H1 (cell line): ENCODE measurements around the gene TNS3. TPM values are rescaled to one million over a fixed set of nuclear protein-coding genes. Genes with fewer than 3 reads are reported as not detected.

ENCODE experiments used
- CTCF ChIA-PET: fragments of 300-600 bp; sonication (Branson Sonifier 250); formaldehyde crosslinking; loops from one replicate; lab custom pipeline; 2021; ENCODE audit not compliant: partially characterized antibody; lab: Charles Lee
- POLR2A ChIA-PET: fragments of 300-600 bp; sonication (Branson Sonifier 250); formaldehyde crosslinking; loops from one replicate; lab custom pipeline; 2021; ENCODE audit warnings: inconsistent platforms; ENCODE audit not compliant: partially characterized antibody; lab: Charles Lee
- DNase-seq, 2 experiments: peaks; one replicate each; pipeline versions ENCODE4 v3.0.0 to v3.0.0-alpha.2; 2010 to 2022; ENCODE audit warnings: low spot score in 2 of 2, low read depth in 1 of 2, mixed read lengths in 1 of 2
- FAIRE-seq: peaks from 2 replicates; lab custom pipeline; 2011; peaks lifted over from hg19 to GRCh38; lab: Jason Lieb, UNC
- H2AFZ ChIP-seq: 2 replicates; pipeline ENCODE4 v1.8.1; 2012; ENCODE audit warnings: low read length, inconsistent platforms
- H2AK5ac ChIP-seq: 2 replicates; pipeline ENCODE4 v1.6.1; 2013; ENCODE audit warnings: low read depth, low read length
- H2BK120ac ChIP-seq: replicated peaks from 2 replicates; pipeline ENCODE3; 2013; ENCODE audit warnings: low read depth, low read length, inconsistent platforms
- H2BK12ac ChIP-seq: 2 replicates; pipeline ENCODE4 v1.6.1; 2013; ENCODE audit warnings: low read depth, low read length
- H2BK15ac ChIP-seq: 2 replicates; pipeline ENCODE4 v1.6.1; 2013; ENCODE audit warnings: low read length
- H2BK20ac ChIP-seq: 2 replicates; pipeline ENCODE4 v1.6.1; 2013; ENCODE audit warnings: low read length
- H2BK5ac ChIP-seq: 2 replicates; pipeline ENCODE4 v1.6.1; 2013; ENCODE audit warnings: low read depth, low read length
- H3K14ac ChIP-seq: 2 replicates; pipeline ENCODE4 v1.6.1; 2013; ENCODE audit warnings: inconsistent platforms; ENCODE audit not compliant: insufficient read length
- H3K18ac ChIP-seq: 2 replicates; pipeline ENCODE4 v1.6.1; 2013; ENCODE audit warnings: low read length; ENCODE audit errors: extremely low read depth
- H3K23ac ChIP-seq: 2 replicates; pipeline ENCODE4 v1.6.1; 2013; ENCODE audit warnings: inconsistent platforms; ENCODE audit not compliant: insufficient read length
- H3K23me2 ChIP-seq: 2 replicates; pipeline ENCODE4 v1.6.1; 2013; ENCODE audit warnings: low read depth, low read length
- H3K27ac ChIP-seq: 2 replicates; pipeline ENCODE4 v1.6.1; 2011; ENCODE audit warnings: low read depth, low read length, inconsistent platforms
- H3K27me3 ChIP-seq, 4 experiments: replicated peaks in 1 of 4; 1 replicate in 1 of 4; 2 replicates in 3 of 4; pipeline versions ENCODE4 v1.6.1 to v1.8.1; 2011 to 2013; ENCODE audit warnings: low read length in 3 of 4, mild to moderate bottlenecking in 3 of 4, inconsistent platforms in 2 of 4, mixed read lengths in 2 of 4, moderate library complexity in 1 of 4; ENCODE audit not compliant: control insufficient read depth in 3 of 4, insufficient read depth in 3 of 4; ENCODE audit errors: extremely low read depth in 1 of 4
- H3K36me3 ChIP-seq, 4 experiments: 2 replicates each; pipeline versions ENCODE4 v1.6.1 to v1.8.1; 2011 to 2013; ENCODE audit warnings: mild to moderate bottlenecking in 4 of 4, low read length in 3 of 4, moderate library complexity in 2 of 4, control low read depth in 1 of 4, inconsistent platforms in 1 of 4; ENCODE audit not compliant: insufficient read depth in 4 of 4, control insufficient read depth in 2 of 4
- H3K4ac ChIP-seq: replicated peaks from 2 replicates; pipeline ENCODE3; 2013; ENCODE audit warnings: low read length, low read depth, mixed read lengths, inconsistent platforms; ENCODE audit not compliant: insufficient read length
- H3K4me1 ChIP-seq, 4 experiments: replicated peaks in 1 of 4; 1 replicate in 1 of 4; 2 replicates in 3 of 4; pipeline versions ENCODE4 v1.6.1 to v1.8.1; 2011 to 2013; ENCODE audit warnings: low read length in 3 of 4, inconsistent platforms in 2 of 4, mixed read lengths in 1 of 4; ENCODE audit not compliant: insufficient read depth in 4 of 4, control insufficient read depth in 3 of 4
- H3K4me2 ChIP-seq, 2 experiments: 2 replicates each; pipeline versions ENCODE4 v1.6.1 to v1.8.1; 2011 to 2013; ENCODE audit warnings: low read depth in 2 of 2, low read length in 2 of 2, control low read depth in 1 of 2, inconsistent platforms in 1 of 2, mild to moderate bottlenecking in 1 of 2; ENCODE audit not compliant: insufficient read depth in 1 of 2
- H3K4me3 ChIP-seq, 4 experiments: fragments of 200-600, 300-600 bp in 1 of 4; sonication (generic), shearing (Covaris generic), sonication (Bioruptor Twin) in 1 of 4; 2 replicates each; pipeline versions ENCODE4 v1.5.1 to v1.8.1; 2011 to 2016; ENCODE audit warnings: low read length in 4 of 4, low read depth in 3 of 4, control low read depth in 2 of 4, inconsistent platforms in 2 of 4, mild to moderate bottlenecking in 2 of 4, mixed read lengths in 1 of 4, moderate library complexity in 1 of 4; ENCODE audit not compliant: insufficient read depth in 2 of 4; ENCODE audit errors: extremely low read depth in 1 of 4
- H3K56ac ChIP-seq: replicated peaks from 2 replicates; pipeline ENCODE3; 2013; ENCODE audit warnings: low read depth, mild to moderate bottlenecking, mixed read lengths, low read length, inconsistent platforms; ENCODE audit not compliant: insufficient read length
- H3K79me1 ChIP-seq: 2 replicates; pipeline ENCODE4 v1.6.1; 2013; ENCODE audit warnings: low read depth, low read length, control low read depth
- H3K79me2 ChIP-seq, 2 experiments: 2 replicates each; pipeline versions ENCODE4 v1.6.1 to v1.8.1; 2012 to 2013; ENCODE audit warnings: low read length in 2 of 2, mild to moderate bottlenecking in 2 of 2, inconsistent platforms in 1 of 2; ENCODE audit not compliant: insufficient read depth in 2 of 2, control insufficient read depth in 1 of 2
- H3K9ac ChIP-seq, 4 experiments: replicated peaks in 1 of 4; 1 replicate in 1 of 4; 2 replicates in 3 of 4; pipeline versions ENCODE4 v1.6.1 to v1.8.1; 2011 to 2013; ENCODE audit warnings: low read depth in 3 of 4, low read length in 3 of 4, control low read depth in 2 of 4, mild to moderate bottlenecking in 2 of 4, moderate library complexity in 2 of 4, inconsistent platforms in 1 of 4; ENCODE audit errors: extremely low read depth in 1 of 4
- H3K9me3 ChIP-seq, 2 experiments: 2 replicates each; pipeline versions ENCODE4 v1.6.1 to v1.8.1; 2012 to 2013; ENCODE audit warnings: mild to moderate bottlenecking in 2 of 2, moderate library complexity in 2 of 2, control low read depth in 1 of 2, inconsistent platforms in 1 of 2, low read depth in 1 of 2, low read length in 1 of 2, mixed read lengths in 1 of 2; ENCODE audit not compliant: insufficient read depth in 2 of 2
- H4K20me1 ChIP-seq, 2 experiments: replicated peaks in 1 of 2; 2 replicates each; pipeline versions ENCODE3 to v1.8.1; 2011 to 2013; ENCODE audit warnings: inconsistent platforms in 2 of 2, low read length in 2 of 2, mild to moderate bottlenecking in 1 of 2; ENCODE audit not compliant: insufficient read depth in 2 of 2, control insufficient read depth in 1 of 2
- H4K5ac ChIP-seq: 2 replicates; pipeline ENCODE4 v1.6.1; 2013; ENCODE audit warnings: low read length, low read depth, mixed read lengths, inconsistent platforms; ENCODE audit not compliant: insufficient read length
- H4K8ac ChIP-seq: 2 replicates; pipeline ENCODE4 v1.8.0; 2013; ENCODE audit warnings: mild to moderate bottlenecking, moderate library complexity, low read length, inconsistent platforms; ENCODE audit not compliant: insufficient read depth; ENCODE audit errors: extremely low read depth
- H4K91ac ChIP-seq: replicated peaks from 2 replicates; pipeline ENCODE3; 2013; ENCODE audit warnings: low read length, mixed read lengths, inconsistent platforms; ENCODE audit not compliant: insufficient read length
- CBX5 ChIP-seq: fragments of 300-800, 300-1000 bp; sonication (generic); IDR thresholded peaks from 2 replicates; pipeline ENCODE4 v1.7.1; 2016; ENCODE audit warnings: antibody characterized with exemption, low read length, low read depth
- CEBPB ChIP-seq: IDR thresholded peaks from 2 replicates; pipeline ENCODE4 v1.6.1; 2012; ENCODE audit warnings: low read depth, low read length
- GABPA ChIP-seq: IDR thresholded peaks from 2 replicates; pipeline ENCODE4 v1.6.1; 2011; ENCODE audit warnings: mild to moderate bottlenecking, low read length, moderate library complexity, borderline replicate concordance; ENCODE audit not compliant: insufficient read depth
- GTF2F1 ChIP-seq: IDR thresholded peaks from 2 replicates; pipeline ENCODE4 v1.6.1; 2012; ENCODE audit warnings: low read depth, low read length, improper control_type of control experiment, borderline replicate concordance
- POLR2A ChIP-seq, 2 experiments: IDR thresholded peaks; 1 replicate in 1 of 2; 2 replicates in 1 of 2; pipeline ENCODE4 v1.6.1; 2011; ENCODE audit warnings: low read depth in 2 of 2, low read length in 2 of 2, mild to moderate bottlenecking in 2 of 2; ENCODE audit errors: control extremely low read depth in 1 of 2
- SP4 ChIP-seq: IDR thresholded peaks from 2 replicates; pipeline ENCODE4 v1.6.1; 2012; ENCODE audit warnings: low read length, inconsistent platforms
- TBP ChIP-seq: IDR thresholded peaks from 2 replicates; pipeline ENCODE4 v1.6.1; 2011; ENCODE audit warnings: low read depth, low read length, improper control_type of control experiment
- YY1 ChIP-seq: IDR thresholded peaks from 2 replicates; pipeline ENCODE4 v1.6.1; 2011; ENCODE audit warnings: low read depth, mild to moderate bottlenecking, low read length
- WGBS, 2 experiments: shearing (Covaris generic) in 1 of 2; methylation state at CpG; one replicate each; pipeline versions ENCODE4 v1.1.6 to v1.1.7; 2013 to 2015; ENCODE audit warnings: low lambda C conversion rate in 2 of 2, mixed read lengths in 2 of 2, inconsistent platforms in 1 of 2, low coverage in 1 of 2, missing lambda C conversion rate in 1 of 2; ENCODE audit not compliant: insufficient replicate concordance in 2 of 2, insufficient coverage in 1 of 2, insufficient read length in 1 of 2; ENCODE audit errors: extremely low coverage in 1 of 2, missing lambda C conversion rate in 1 of 2; 5-methylcytosine and 5-hydroxymethylcytosine counted together
- polyA plus RNA-seq, 7 experiments: library from polyadenylated mRNA; depleted of rRNA in 3 of 7; stranded (reverse) in 5 of 7; unstranded in 2 of 7; fragments of >200 nt in 5 of 7; fragments of 200-250 nt in 2 of 7; gene quantifications; 1 replicate in 5 of 7; 2 replicates in 1 of 7; 4 replicates in 1 of 7; pipeline versions ENCODE4 v1.2.1 to v1.2.3, GENCODE V29; 2011 to 2013; ENCODE audit warnings: missing spikeins in 2 of 7, mixed read lengths in 2 of 7
- total RNA-seq: library from RNA; stranded (reverse); fragmentation: NEBNext Ultra II Directional; extraction: Animal tissue kit (Norgen Biotek cat#: 25700); gene quantifications from 2 replicates; pipeline ENCODE4 v1.2.1, GENCODE V29; 2021
- TF ChIP-seq, protein P1 (sequence below), 3 experiments: IDR thresholded peaks; 1 replicate in 2 of 3; 2 replicates in 1 of 3; pipeline versions ENCODE4 v1.5.1 to v1.6.1; 2011; ENCODE audit warnings: low read length in 3 of 3, mild to moderate bottlenecking in 3 of 3, inconsistent platforms in 2 of 3, low read depth in 1 of 3, moderate library complexity in 1 of 3; ENCODE audit not compliant: insufficient read depth in 1 of 3; ENCODE audit errors: control extremely low read depth in 1 of 3

Gene TNS3
- total and polyA plus RNA-seq, 2 of the 8 experiments (the other 6 are each of a cell fraction or from before 2014, with no cell fraction given) = 11.9 to 24.2 TPM

DNA sequence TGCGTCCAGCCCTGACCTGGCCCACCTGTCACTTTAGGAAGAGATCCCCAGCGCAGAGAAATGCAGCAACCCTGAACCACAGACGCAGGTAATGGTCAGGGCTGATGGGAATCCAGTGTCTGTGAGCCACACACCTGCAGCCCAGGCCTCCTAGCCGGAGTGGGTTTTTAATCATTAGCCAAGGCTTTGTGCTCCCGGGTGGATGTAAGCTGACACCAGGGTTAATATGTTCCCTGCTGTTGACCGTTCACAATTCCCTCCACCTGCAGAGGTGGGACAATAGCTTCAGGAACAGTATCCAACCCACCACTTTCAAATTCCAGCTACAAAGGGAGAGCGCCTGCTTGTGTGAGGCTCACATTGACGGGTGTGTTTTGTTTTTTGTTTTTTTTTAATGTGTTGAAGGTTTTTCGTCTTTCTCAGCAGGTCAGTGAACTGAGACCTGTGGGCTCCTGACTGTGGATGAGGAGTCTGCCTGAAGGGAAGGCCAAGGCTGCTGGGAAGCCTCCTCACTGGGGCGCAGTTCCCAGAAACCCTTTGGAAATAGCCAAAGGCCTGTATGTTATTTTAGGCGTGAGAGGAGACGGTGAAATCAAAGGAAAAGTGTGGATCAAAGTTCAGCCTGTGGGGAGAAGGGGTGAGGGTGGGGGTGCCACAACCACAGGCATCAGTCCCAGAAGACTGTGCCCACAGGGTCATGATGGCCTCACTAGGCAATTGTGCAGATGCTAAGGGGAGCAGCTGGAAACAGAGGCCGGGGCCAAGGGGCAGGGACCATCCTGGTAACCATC lies 111.1 kb downstream of the TNS3 start:
- H2BK20ac ChIP-seq = peak overlapping the region; percentile 73; the same call in 1 of the 2 replicates
- H3K27me3 ChIP-seq = peaks cover 0 to 12% (median under 1%) of the 10 kb centered on the region in 4 experiments; a peak in 2 of 7 replicates
- H2BK5ac ChIP-seq = peak overlapping the region; percentile 38; the same call in 1 of the 2 replicates
- ChIA-PET POLR2A (interaction anchor here (0.6 to 1.2 kb wide), 7 partner anchors 9 to 576 kb away, joined by 3 read pairs; partner anchors contain the start of gene TNS3), CTCF (interaction anchor here (1.0 to 2.0 kb wide), 2 partner anchors 64 to 205 kb away, joined by 3 to 4 read pairs; no protein-coding TSS in a partner anchor)
- peaks cover 7 to 12% of the 10 kb centered on the region in 2 experiments; a peak in 3 of 4 replicates for H3K79me2 ChIP-seq
- 44% methylated on average over 10 of the region's 13 CpGs; no CpG with 5 or more reads in 1 of the 2 experiments for WGBS, 2 experiments
- no peak overlapping the region for H2BK120ac ChIP-seq
- H3K4me1 ChIP-seq = peaks cover 12 to 27% (median 22%) of the 10 kb centered on the region in 4 experiments
- no peak overlapping the region for H3K27ac ChIP-seq
- no peaks in the 10 kb centered on the region for H3K9me3 ChIP-seq
- no peaks in the 10 kb centered on the region; a peak in 1 of 8 replicates for H3K36me3 ChIP-seq
- peaks cover 10% of the 10 kb centered on the region for H3K79me1 ChIP-seq
- H2AK5ac ChIP-seq = no peak overlapping the region
- no peak overlapping the region for H4K5ac ChIP-seq
- H3K4ac ChIP-seq = no peak overlapping the region
- no peak overlapping the region for H4K8ac ChIP-seq
- H3K9ac ChIP-seq = no peak overlapping the region
- H3K18ac ChIP-seq = no peak overlapping the region
- peak overlapping the region in 1 of 4 experiments; percentile 16; a peak in 2 of 8 replicates for H3K4me3 ChIP-seq
- H2BK12ac ChIP-seq = peak overlapping the region; percentile 75; the same call in 1 of the 2 replicates
- no peak overlapping the region for H4K91ac ChIP-seq
- FAIRE-seq (no peak), DNase-seq (peak; percentile 50 to 61)
- peak overlapping the region; percentile 94; the same call in 1 of the 2 replicates for H2BK15ac ChIP-seq
- H2AFZ ChIP-seq = no peak overlapping the region
- peaks cover 6 to 18% of the 10 kb centered on the region in 2 experiments for H4K20me1 ChIP-seq
- peaks cover 12% of the 10 kb centered on the region for H3K23me2 ChIP-seq
- no peak overlapping the region for H3K14ac ChIP-seq
- H3K4me2 ChIP-seq = peak overlapping the region; percentile 6 to 55; a peak in 3 of 4 replicates
- H3K56ac ChIP-seq = no peak overlapping the region
- no peak overlapping the region for H3K23ac ChIP-seq
- no peak for TF ChIP-seq SP4
- no peak for TF ChIP-seq GTF2F1
- no peak for TF ChIP-seq POLR2A (IDR thresholded peaks at IDR 0.05; ENCODE audit: control extremely low read depth in 1 of 2, low read depth in 2 of 2, low read length in 2 of 2)
- TF ChIP-seq CEBPB = no peak
- no peak for TF ChIP-seq CBX5
- no peak for TF ChIP-seq TBP
- TF ChIP-seq GABPA = no peak
- TF ChIP-seq, protein P1, sequence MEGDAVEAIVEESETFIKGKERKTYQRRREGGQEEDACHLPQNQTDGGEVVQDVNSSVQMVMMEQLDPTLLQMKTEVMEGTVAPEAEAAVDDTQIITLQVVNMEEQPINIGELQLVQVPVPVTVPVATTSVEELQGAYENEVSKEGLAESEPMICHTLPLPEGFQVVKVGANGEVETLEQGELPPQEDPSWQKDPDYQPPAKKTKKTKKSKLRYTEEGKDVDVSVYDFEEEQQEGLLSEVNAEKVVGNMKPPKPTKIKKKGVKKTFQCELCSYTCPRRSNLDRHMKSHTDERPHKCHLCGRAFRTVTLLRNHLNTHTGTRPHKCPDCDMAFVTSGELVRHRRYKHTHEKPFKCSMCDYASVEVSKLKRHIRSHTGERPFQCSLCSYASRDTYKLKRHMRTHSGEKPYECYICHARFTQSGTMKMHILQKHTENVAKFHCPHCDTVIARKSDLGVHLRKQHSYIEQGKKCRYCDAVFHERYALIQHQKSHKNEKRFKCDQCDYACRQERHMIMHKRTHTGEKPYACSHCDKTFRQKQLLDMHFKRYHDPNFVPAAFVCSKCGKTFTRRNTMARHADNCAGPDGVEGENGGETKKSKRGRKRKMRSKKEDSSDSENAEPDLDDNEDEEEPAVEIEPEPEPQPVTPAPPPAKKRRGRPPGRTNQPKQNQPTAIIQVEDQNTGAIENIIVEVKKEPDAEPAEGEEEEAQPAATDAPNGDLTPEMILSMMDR (IDR thresholded peaks at IDR 0.05; ENCODE audit: control extremely low read depth in 1 of 3, insufficient read depth in 1 of 3, low read depth in 1 of 3, low read length in 3 of 3) = no peak
- no peak for TF ChIP-seq YY1
